Ectodermal cell (in vitro differentiated cells): ENCODE results near the gene PPP1R14C.
"Not testable (repeated sequence)": the region's sequence is repeated elsewhere in the genome, so short reads cannot be mapped to it uniquely, and the experiment has no call there.

Source experiments
- H3K27ac ChIP-seq: 2 replicates; pipeline ENCODE4 v1.7.0; 2013; ENCODE audit warnings: mild to moderate bottlenecking, low read depth, low read length; ENCODE audit not compliant: insufficient read depth, poor library complexity, severe bottlenecking
- H3K27me3 ChIP-seq: 2 replicates; pipeline ENCODE4 v1.7.0; 2013; ENCODE audit warnings: mild to moderate bottlenecking, low read length; ENCODE audit not compliant: insufficient read depth, control insufficient read depth, poor library complexity, severe bottlenecking
- H3K36me3 ChIP-seq: one replicate; pipeline ENCODE4 v1.7.0; 2013; ENCODE audit warnings: low read length; ENCODE audit not compliant: control insufficient read depth, insufficient read depth
- H3K4me1 ChIP-seq: one replicate; pipeline ENCODE4 v1.7.0; 2013; ENCODE audit warnings: low read length; ENCODE audit not compliant: control insufficient read depth, insufficient read depth
- H3K4me3 ChIP-seq: 2 replicates; pipeline ENCODE4 v1.7.0; 2013; ENCODE audit warnings: low read depth, low read length, control low read depth; ENCODE audit not compliant: insufficient read depth
- H3K9me3 ChIP-seq: 2 replicates; pipeline ENCODE4 v1.7.0; 2013; ENCODE audit warnings: mild to moderate bottlenecking, low read length, moderate library complexity; ENCODE audit not compliant: control insufficient read depth
- WGBS, 2 experiments: methylation state at CpG; one replicate each; pipeline ENCODE4 v1.1.7; 2013; ENCODE audit warnings: missing lambda C conversion rate in 2 of 2; 5-methylcytosine and 5-hydroxymethylcytosine counted together

PPP1R14C gene

DNA sequence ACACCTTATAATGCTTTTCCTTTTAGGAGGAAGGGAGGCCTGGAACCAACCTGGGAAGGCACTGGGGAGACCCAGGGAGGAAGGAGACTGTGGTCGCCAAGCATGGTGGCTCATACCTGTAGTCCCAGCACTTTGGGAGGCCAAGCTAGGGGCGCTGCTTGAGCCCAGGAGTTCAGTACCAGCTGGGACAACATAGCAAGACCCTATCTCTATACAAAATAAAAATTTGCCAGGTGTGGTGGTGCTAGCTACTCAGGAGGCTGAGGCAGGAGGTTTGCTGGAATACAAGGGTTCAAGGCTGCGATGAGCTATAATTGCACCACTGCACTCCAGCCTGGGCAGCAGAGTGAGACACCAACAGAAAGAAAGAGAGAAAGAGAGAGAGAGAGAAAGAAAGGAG is 36.2 kb downstream of the PPP1R14C start:
- H3K27ac ChIP-seq, result no peak overlapping the region
- no peaks in the 10 kb centered on the region for H3K9me3 ChIP-seq
- no peaks in the 10 kb centered on the region for H3K4me1 ChIP-seq
- H3K4me3 ChIP-seq, result no peak overlapping the region
- no peaks in the 10 kb centered on the region for H3K36me3 ChIP-seq
- H3K27me3 ChIP-seq, result no peaks in the 10 kb centered on the region
- WGBS, 2 experiments, result 92% methylated on average over 3 of the region's 3 CpGs

DNA sequence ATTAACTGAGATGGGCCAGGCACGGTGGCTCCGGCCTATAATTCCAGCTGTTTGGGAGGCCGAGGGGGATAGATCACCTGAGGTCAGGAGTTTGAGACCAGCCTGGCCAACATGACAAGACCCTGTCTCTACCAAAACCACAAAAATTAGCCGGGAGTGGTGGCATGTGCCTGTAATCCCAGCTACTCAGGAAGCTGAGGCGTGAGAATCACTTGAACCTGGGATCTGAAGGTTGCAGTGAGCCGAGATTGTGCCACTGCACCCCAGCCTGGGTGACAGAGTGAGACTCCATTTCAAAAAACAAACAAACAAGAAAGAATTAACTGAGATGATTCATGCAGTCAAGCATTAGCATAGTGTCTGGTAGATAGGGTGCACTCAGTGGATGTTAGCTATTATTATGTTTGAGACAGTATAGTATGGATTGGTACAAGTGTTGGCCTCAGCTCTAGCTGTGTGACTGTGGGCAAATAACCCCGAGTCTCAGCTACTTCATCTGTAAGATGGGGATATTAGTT is 37.1 kb downstream of the PPP1R14C start:
- not testable (repeated sequence) for H3K9me3 ChIP-seq, H3K27me3 ChIP-seq, H3K27ac ChIP-seq, H3K36me3 ChIP-seq, H3K4me1 ChIP-seq, H3K4me3 ChIP-seq
- 91 to 93% methylated on average over 7 of the region's 7 CpGs for WGBS, 2 experiments

DNA sequence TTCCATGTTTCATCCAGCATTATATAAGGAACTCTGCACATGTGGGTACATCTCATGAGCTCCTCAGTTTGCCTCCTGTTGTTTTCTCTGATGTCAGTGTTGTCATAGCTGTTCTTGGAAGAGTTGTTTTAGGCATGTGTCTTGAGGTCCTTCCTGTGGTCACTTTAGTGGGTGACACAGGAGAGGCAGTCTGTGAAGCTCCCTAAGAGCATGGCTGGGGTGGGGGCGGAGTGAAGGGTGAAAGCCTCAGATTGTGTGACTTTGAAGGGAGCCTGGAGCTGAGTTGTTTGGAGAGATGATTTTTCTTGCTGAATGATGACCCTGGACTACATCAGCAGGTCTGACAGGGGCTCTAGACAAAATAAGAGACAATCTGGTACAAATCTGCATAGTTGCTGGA is 37.7 kb downstream of the PPP1R14C start:
- Histone ChIP-seq H3K4me1 (no peaks in the 10 kb centered on the region), H3K36me3 (no peaks in the 10 kb centered on the region), H3K4me3 (no peak overlapping the region), H3K27me3 (no peaks in the 10 kb centered on the region), H3K9me3 (no peaks in the 10 kb centered on the region), H3K27ac (no peak overlapping the region)
- WGBS, 2 experiments, result 89 to 92% methylated on average over 1 of the region's 1 CpG

DNA sequence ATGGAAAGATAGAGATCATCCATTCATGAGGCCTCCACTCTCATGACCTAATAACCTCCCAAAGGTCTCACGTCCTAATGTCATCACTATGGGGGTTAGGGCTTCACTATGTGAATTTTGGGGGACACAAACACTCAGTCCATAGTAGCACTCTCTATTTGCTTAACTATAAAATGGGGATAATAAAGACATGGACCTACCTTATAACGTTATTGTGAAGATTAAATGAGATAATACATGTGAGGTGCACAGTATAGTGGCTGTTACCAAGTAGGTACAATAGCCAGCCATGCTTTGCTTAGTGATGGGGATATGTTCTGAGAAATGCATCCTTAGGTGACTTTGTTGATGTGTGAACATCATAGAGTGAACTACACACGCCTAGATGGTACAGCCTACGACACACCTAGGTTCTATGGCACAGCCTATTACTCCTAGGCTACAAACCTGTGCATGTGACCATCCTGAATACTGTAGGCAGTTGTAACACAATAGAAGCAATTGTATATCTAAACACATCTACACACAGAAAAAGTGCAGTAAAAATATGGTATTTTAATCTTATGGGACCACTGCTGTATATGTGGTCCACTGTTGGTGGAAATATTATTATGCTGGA is 39.7 kb downstream of the PPP1R14C start:
- H3K4me1 ChIP-seq, result no peaks in the 10 kb centered on the region
- H3K27ac ChIP-seq, result no peak overlapping the region
- H3K36me3 ChIP-seq, result no peaks in the 10 kb centered on the region
- H3K9me3 ChIP-seq, result no peaks in the 10 kb centered on the region
- no peaks in the 10 kb centered on the region for H3K27me3 ChIP-seq
- H3K4me3 ChIP-seq, result no peak overlapping the region
- 89 to 90% methylated on average over 3 to 4 of the region's 4 CpGs for WGBS, 2 experiments

DNA sequence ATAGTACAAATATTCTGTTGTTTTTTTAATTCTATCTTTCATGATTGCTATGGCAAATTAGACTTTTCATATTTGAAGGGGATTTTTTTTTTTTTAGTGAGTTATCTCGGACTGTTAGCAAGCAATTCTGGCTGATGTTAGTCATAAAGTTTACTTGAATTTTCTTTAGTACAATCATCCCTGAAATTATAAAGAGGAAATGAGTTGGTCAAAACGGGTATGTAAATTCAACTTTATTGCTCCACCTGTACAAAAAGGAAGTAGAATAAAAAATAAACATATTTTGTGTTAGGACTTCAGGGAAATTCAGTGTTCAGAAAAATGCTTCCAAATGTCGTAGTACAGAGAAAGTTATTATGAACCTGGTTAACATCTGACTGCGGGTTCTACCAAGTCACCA is 40.3 kb downstream of the PPP1R14C start:
- H3K9me3 ChIP-seq, result no peaks in the 10 kb centered on the region
- no peak overlapping the region for H3K4me3 ChIP-seq
- no peaks in the 10 kb centered on the region for H3K27me3 ChIP-seq
- H3K36me3 ChIP-seq, result no peaks in the 10 kb centered on the region
- H3K4me1 ChIP-seq, result no peaks in the 10 kb centered on the region
- H3K27ac ChIP-seq, result no peak overlapping the region
- 87 to 90% methylated on average over 3 to 4 of the region's 4 CpGs for WGBS, 2 experiments

DNA sequence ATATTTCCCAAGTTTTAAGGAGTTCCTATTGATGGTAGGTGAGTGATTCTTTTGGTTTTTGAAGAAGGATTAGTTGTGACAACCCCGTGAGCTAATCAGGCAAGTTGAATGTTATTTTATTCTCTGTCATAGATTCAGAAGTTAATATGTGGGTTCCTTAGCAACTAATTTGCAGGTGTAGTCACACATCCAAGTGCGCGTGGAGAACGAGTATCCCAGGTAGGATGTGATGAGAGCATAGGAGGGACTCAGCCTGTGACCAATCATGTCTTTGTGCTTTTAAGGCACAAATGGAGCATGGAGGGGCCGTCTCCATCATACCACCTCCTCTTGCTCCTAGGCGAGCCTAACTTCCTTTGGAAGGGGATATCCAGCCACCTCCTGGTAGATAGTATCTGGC is 41.1 kb downstream of the PPP1R14C start:
- WGBS, 2 experiments, result 91 to 93% methylated on average over 6 of the region's 6 CpGs
- H3K4me3 ChIP-seq, result no peak overlapping the region

DNA sequence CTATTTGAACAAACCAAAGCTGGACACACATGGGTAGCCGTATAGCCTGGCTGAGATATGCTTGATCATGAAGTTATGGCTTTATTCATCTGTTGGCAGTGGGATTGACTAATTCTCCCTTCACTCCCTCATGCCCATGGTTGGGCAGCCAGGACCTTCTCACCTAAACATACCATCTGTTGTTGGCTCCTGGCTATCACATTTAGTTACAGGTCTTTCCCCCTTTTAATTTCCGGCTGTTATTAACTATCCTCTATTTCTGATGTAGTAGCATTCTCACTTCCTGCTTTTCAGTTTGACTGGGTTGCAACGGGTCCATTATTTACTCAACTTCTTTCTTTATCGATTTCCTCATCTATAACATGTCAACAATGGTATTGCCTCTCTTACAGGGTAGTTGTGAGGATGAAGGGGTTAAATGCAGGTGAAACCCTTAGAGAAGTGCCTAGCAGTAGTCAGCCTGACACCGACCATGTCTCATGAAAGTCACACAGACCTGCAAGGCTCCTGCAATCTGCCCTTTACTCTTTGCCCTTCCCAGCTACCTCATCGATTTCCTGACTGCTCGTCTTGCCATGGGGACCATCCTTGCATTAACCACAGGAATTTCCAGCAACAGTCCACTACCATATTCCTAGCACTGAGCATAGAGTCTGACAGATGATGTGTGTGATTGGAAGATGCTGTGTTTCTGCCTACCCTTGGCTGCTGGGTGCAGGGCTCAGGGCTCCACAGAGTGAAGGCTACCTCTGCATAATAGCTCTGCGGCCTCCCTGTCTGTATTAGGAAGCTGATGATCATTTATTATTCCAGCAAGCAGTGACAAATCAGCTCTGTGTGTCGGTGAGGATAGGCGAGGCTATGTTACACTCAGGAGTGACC is 42.2 kb downstream of the PPP1R14C start:
- Histone ChIP-seq H3K36me3 (no peaks in the 10 kb centered on the region), H3K4me1 (no peaks in the 10 kb centered on the region)
- 88 to 94% methylated on average over 9 of the region's 10 CpGs for WGBS, 2 experiments

More for the DNA sequence above, 41.1 kb downstream of the PPP1R14C start:
- H3K27ac ChIP-seq, result no peak overlapping the region
- no peaks in the 10 kb centered on the region for H3K4me1 ChIP-seq
- H3K36me3 ChIP-seq, result no peaks in the 10 kb centered on the region
- H3K9me3 ChIP-seq, result no peaks in the 10 kb centered on the region
- H3K27me3 ChIP-seq, result no peaks in the 10 kb centered on the region

DNA sequence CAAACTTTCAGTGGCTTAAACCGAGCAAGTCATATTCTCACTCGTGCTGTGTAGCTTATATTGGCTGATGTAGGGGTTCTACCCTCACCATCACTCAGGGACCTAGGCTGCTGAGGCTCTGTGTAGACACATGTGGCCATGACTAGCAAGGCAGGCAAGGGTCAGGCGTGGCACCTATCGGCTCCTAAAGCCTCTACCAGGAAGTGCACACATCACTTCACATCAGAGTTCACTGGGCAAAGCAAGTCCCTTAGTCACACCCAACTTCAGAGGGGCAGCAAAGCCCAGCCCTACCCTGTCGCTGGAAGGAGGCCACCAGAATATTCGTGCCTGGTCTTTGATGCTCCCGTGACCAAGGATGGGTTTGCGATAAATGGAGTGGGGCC is 42.9 kb downstream of the PPP1R14C start:
- Histone ChIP-seq H3K4me3 (no peak overlapping the region), H3K36me3 (no peaks in the 10 kb centered on the region), H3K27ac (no peak overlapping the region), H3K4me1 (no peaks in the 10 kb centered on the region), H3K9me3 (no peaks in the 10 kb centered on the region), H3K27me3 (no peaks in the 10 kb centered on the region)
- 92 to 94% methylated on average over 8 of the region's 8 CpGs for WGBS, 2 experiments

More for the DNA sequence above, 42.2 kb downstream of the PPP1R14C start:
- Histone ChIP-seq H3K27ac (no peak overlapping the region), H3K4me3 (no peak overlapping the region), H3K27me3 (no peaks in the 10 kb centered on the region), H3K9me3 (no peaks in the 10 kb centered on the region)

DNA sequence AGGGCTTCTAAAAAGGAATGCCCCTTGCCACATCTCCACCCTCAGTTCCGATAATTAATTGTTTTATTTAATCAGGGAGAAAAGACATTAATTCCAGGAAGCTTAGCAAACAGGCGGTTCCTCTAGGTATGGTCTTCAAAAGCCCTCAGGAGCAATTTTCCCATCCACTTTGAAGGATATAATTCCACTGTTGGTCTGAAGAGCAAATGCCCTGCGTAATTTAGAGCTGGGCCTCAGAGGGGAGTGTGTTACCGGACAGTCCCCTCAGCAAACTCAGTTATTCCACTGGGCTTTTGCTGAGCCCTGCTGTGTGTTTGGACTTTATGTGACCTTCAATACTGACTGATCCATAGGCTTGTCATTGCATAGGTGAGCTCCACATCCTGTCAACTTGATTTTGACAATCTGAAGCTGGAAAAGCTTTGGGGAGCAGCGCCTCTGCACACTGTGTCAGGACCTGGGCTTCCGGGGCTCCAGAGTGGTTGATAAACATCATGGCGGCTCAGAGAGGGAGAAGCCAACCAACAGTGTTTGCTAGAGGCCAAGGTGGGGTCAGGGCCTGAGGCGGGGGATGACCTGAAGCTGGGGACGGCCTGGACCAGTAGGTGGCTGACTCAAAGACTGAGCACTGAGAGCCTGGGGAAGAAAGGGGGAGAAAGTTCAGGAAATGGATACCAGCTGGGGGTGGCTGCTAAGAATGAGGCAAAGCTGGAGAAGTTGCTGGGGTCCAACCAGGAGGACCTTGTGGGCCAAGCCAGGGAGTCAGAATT is 43.5 kb downstream of the PPP1R14C start:
- no peaks in the 10 kb centered on the region for H3K9me3 ChIP-seq
- no peak overlapping the region for H3K4me3 ChIP-seq
- no peaks in the 10 kb centered on the region for H3K36me3 ChIP-seq
- no peak overlapping the region for H3K27ac ChIP-seq
- no peaks in the 10 kb centered on the region for H3K4me1 ChIP-seq
- 91 to 94% methylated on average over 9 of the region's 9 CpGs for WGBS, 2 experiments
- H3K27me3 ChIP-seq, result no peaks in the 10 kb centered on the region

DNA sequence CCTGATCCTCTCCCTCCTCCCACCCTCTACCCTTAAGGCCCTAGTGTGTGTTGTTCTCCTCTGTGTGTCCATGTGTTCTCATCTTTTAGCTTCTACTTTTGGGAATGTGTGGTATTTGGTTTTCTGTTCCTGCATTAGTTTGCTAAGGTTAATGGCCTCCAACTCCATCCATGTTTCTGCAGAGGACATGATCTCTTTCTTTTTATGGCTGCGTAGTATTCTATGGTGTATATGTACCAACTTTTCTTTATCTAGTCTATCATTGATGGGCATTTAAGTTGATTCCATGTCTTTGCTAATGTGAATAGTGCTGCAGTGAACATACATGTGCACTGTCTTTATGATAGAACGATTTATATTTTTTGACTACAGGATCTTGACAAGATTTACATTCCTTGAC is 44.6 kb downstream of the PPP1R14C start:
- WGBS, 2 experiments, result 94 to 95% methylated on average over 2 of the region's 2 CpGs
- H3K4me1 ChIP-seq, H3K9me3 ChIP-seq, H3K27me3 ChIP-seq, H3K4me3 ChIP-seq, H3K36me3 ChIP-seq, H3K27ac ChIP-seq: not testable (repeated sequence)
